ENCODE measurements around the gene BCAT1.

- TF ChIP-seq, protein P1, sequence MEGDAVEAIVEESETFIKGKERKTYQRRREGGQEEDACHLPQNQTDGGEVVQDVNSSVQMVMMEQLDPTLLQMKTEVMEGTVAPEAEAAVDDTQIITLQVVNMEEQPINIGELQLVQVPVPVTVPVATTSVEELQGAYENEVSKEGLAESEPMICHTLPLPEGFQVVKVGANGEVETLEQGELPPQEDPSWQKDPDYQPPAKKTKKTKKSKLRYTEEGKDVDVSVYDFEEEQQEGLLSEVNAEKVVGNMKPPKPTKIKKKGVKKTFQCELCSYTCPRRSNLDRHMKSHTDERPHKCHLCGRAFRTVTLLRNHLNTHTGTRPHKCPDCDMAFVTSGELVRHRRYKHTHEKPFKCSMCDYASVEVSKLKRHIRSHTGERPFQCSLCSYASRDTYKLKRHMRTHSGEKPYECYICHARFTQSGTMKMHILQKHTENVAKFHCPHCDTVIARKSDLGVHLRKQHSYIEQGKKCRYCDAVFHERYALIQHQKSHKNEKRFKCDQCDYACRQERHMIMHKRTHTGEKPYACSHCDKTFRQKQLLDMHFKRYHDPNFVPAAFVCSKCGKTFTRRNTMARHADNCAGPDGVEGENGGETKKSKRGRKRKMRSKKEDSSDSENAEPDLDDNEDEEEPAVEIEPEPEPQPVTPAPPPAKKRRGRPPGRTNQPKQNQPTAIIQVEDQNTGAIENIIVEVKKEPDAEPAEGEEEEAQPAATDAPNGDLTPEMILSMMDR (IDR thresholded peaks at IDR 0.05): no peak
- TF ChIP-seq POLR2A (IDR thresholded peaks at IDR 0.05): no peak
Observed at GRCh38 chr12:24898185-24898584, 50.7 kb downstream of the BCAT1 start.
